B cell (primary cell): ENCODE measurements around the gene FMN1. TPM values are rescaled to one million over a fixed set of nuclear protein-coding genes. Genes with fewer than 3 reads are reported as not detected.

Source experiments
- ATAC-seq: fragments of 200-7000 bp; cut with Tn5 transposase; one replicate; pipeline ENCODE4 v1.10.0; 2021; ENCODE audit warnings: low read depth, mild to moderate bottlenecking, moderate number of reproducible peaks, moderate library complexity
- CTCF ChIA-PET: fragments of 350-600 bp; sonication (Branson Sonifier 250); formaldehyde crosslinking; loops from one replicate; lab custom pipeline; 2021; ENCODE audit warnings: antibody characterized with exemption, inconsistent platforms; lab: Charles Lee
- POLR2A ChIA-PET: fragments of 350-600 bp; sonication (Branson Sonifier 250); formaldehyde crosslinking; loops from one replicate; lab custom pipeline; 2021; ENCODE audit warnings: antibody characterized with exemption; lab: Charles Lee
- DNase-seq: peaks from one replicate; pipeline ENCODE4 v3.0.0; 2013
- H2AFZ ChIP-seq: 2 replicates; pipeline ENCODE4 v1.6.1; 2012; ENCODE audit warnings: mild to moderate bottlenecking, low read depth, low read length; ENCODE audit not compliant: insufficient read depth, poor library complexity, severe bottlenecking
- H3K27ac ChIP-seq, 2 donors: 1 replicate in 1 of 2; 2 replicates in 1 of 2; pipeline ENCODE4 v1.5.1; 2012 to 2013; ENCODE audit warnings: low read length in 2 of 2, mild to moderate bottlenecking in 2 of 2, moderate library complexity in 1 of 2
- H3K27me3 ChIP-seq, 4 experiments: fragments of 200-600 bp in 1 of 4; sonication (generic) in 1 of 4; replicated peaks in 1 of 4; 1 replicate in 2 of 4; 2 replicates in 2 of 4; pipeline versions ENCODE4 v1.6.1 to v1.7.0; 2013 to 2016; ENCODE audit warnings: low read length in 3 of 4, mild to moderate bottlenecking in 2 of 4, mixed read lengths in 1 of 4, moderate library complexity in 1 of 4; ENCODE audit not compliant: insufficient read depth in 4 of 4, control insufficient read depth in 3 of 4; ENCODE audit errors: control extremely low read depth in 1 of 4
- H3K36me3 ChIP-seq, 2 experiments: replicated peaks in 1 of 2; 1 replicate in 1 of 2; 2 replicates in 1 of 2; pipeline versions ENCODE4 v1.6.1 to v1.7.1; 2013; ENCODE audit warnings: low read length in 1 of 2; ENCODE audit not compliant: insufficient read depth in 2 of 2, control insufficient read depth in 1 of 2; ENCODE audit errors: control extremely low read depth in 1 of 2, extremely low read depth in 1 of 2
- H3K4me1 ChIP-seq, 2 donors: fragments of 200-600 bp in 1 of 2; sonication (generic) in 1 of 2; 1 replicate in 1 of 2; 2 replicates in 1 of 2; pipeline versions ENCODE4 v1.5.1 to v1.6.1; 2013 to 2017; ENCODE audit warnings: low read length in 2 of 2; ENCODE audit not compliant: control insufficient read depth in 2 of 2, insufficient read depth in 2 of 2
- H3K4me2 ChIP-seq: replicated peaks from 2 replicates; pipeline ENCODE3; 2012; ENCODE audit warnings: mild to moderate bottlenecking, low read depth, low read length; ENCODE audit not compliant: poor library complexity, severe bottlenecking
- H3K4me3 ChIP-seq, 5 experiments: fragments of 200-600 bp in 1 of 5; sonication (generic) in 1 of 5; 1 replicate in 3 of 5; 2 replicates in 2 of 5; pipeline versions ENCODE4 v1.5.1 to v1.7.0; 2011 to 2016; ENCODE audit warnings: low read length in 4 of 5, mild to moderate bottlenecking in 4 of 5, low read depth in 2 of 5, control low read depth in 1 of 5, moderate library complexity in 1 of 5; ENCODE audit not compliant: insufficient read depth in 1 of 5; ENCODE audit errors: control extremely low read depth in 1 of 5, extremely low read depth in 1 of 5
- H3K79me2 ChIP-seq: fragments of 200-600 bp; sonication (generic); one replicate; pipeline ENCODE4 v1.6.0; 2016; ENCODE audit warnings: low read length; ENCODE audit not compliant: control insufficient read depth, insufficient read depth
- H3K9ac ChIP-seq: fragments of 200-600 bp; sonication (generic); 2 replicates; pipeline ENCODE4 v1.6.1; 2017; ENCODE audit warnings: mild to moderate bottlenecking, low read length, moderate library complexity
- H3K9me3 ChIP-seq, 3 donors: one replicate each; pipeline versions ENCODE4 v1.6.1 to v1.7.1; 2013; ENCODE audit warnings: low read length in 2 of 3; ENCODE audit not compliant: control insufficient read depth in 2 of 3, insufficient read depth in 1 of 3; ENCODE audit errors: control extremely low read depth in 1 of 3
- H4K20me1 ChIP-seq: 2 replicates; pipeline ENCODE4 v1.6.0; 2012; ENCODE audit warnings: mild to moderate bottlenecking, low read length; ENCODE audit not compliant: insufficient read depth, control insufficient read depth, poor library complexity, severe bottlenecking
- H3K27ac Mint-ChIP-seq: one replicate; pipeline ENCODE4 v1.8.0; 2021; ENCODE audit warnings: mixed read lengths
- H3K27me3 Mint-ChIP-seq: one replicate; pipeline ENCODE4 v1.8.0; 2021; ENCODE audit warnings: mixed read lengths
- H3K4me1 Mint-ChIP-seq: one replicate; pipeline ENCODE4 v1.8.0; 2021; ENCODE audit warnings: mixed read lengths
- H3K4me3 Mint-ChIP-seq: one replicate; pipeline ENCODE4 v1.8.0; 2021; ENCODE audit warnings: mixed read lengths
- H3K9me3 Mint-ChIP-seq: one replicate; pipeline ENCODE4 v1.8.0; 2022; ENCODE audit warnings: mixed read lengths; ENCODE audit not compliant: insufficient read depth
- CTCF ChIP-seq: fragments of 200-600 bp; IDR thresholded peaks from one replicate; pipeline ENCODE4 v1.8.0; 2022; ENCODE audit warnings: antibody characterized with exemption, mild to moderate bottlenecking
- EZH2 ChIP-seq: IDR thresholded peaks from 2 replicates; pipeline ENCODE4 v1.6.1; 2012; ENCODE audit warnings: borderline replicate concordance, low read depth, mild to moderate bottlenecking, moderate library complexity, low read length; ENCODE audit not compliant: insufficient read depth, poor library complexity, severe bottlenecking
- WGBS: methylation state at CpG from one replicate; pipeline ENCODE4 v1.1.5; 2013; ENCODE audit warnings: missing lambda C conversion rate; ENCODE audit not compliant: insufficient coverage; 5-methylcytosine and 5-hydroxymethylcytosine counted together
- intact Hi-C: fragments of 100-400 bp; cut with micrococcal nuclease; formaldehyde crosslinking; loops from one replicate; pipeline ENCODE4 v1.10.0; 2022
- polyA plus RNA-seq: library from polyadenylated mRNA; depleted of rRNA; stranded (reverse); fragments of >200 nt; gene quantifications from 2 replicates; pipeline ENCODE4 v1.2.3, GENCODE V29; 2012
- total RNA-seq, 2 donors: library from RNA; stranded (reverse); fragments of 120-200 nt in 1 of 2; gene quantifications; 1 replicate in 1 of 2; 2 replicates in 1 of 2; pipeline versions ENCODE4 v1.2.3 to v1.2.4, GENCODE V29; 2013 to 2022

FMN1 gene
- total and polyA plus RNA-seq, 2 donors (not counting 1 experiment from before 2014, with no cell fraction given) = 0.21 to 0.96 TPM

GRCh38 chr15:33028495-33028894, 166.0 kb downstream of the FMN1 start:
- Histone ChIP-seq H3K9ac (no peak overlapping the region), H3K4me2 (no peak overlapping the region), H2AFZ (no peak overlapping the region), H3K9me3 (no peaks in the 10 kb centered on the region), H3K4me1 (no peaks in the 10 kb centered on the region), H3K36me3 (no peaks in the 10 kb centered on the region), H3K27me3 (no peaks in the 10 kb centered on the region), H3K27ac (no peak overlapping the region), H3K79me2 (no peaks in the 10 kb centered on the region), H3K4me3 (no peak overlapping the region), H4K20me1 (no peaks in the 10 kb centered on the region)
- DNase-seq = no peak
- Mint-ChIP-seq H3K4me3 (no peak overlapping the region), H3K27me3 (peaks cover 3% of the 10 kb centered on the region), H3K9me3 (no peaks in the 10 kb centered on the region), H3K27ac (no peak overlapping the region), H3K4me1 (no peaks in the 10 kb centered on the region)
- ATAC-seq = no peak
- 70% methylated on average over 2 of the region's 4 CpGs for WGBS
- ChIA-PET POLR2A (no interaction called here), CTCF (no interaction called here)
- TF ChIP-seq CTCF = no peak
- intact Hi-C loops = no loop called here

- Histone ChIP-seq H3K4me3 (no peak overlapping the region), H3K4me1 (no peaks in the 10 kb centered on the region), H3K27me3 (no peaks in the 10 kb centered on the region), H3K36me3 (no peaks in the 10 kb centered on the region), H2AFZ (no peak overlapping the region), H3K9me3 (no peaks in the 10 kb centered on the region), H3K4me2 (no peak overlapping the region), H3K79me2 (no peaks in the 10 kb centered on the region), H4K20me1 (no peaks in the 10 kb centered on the region), H3K9ac (no peak overlapping the region), H3K27ac (no peak overlapping the region)
- H3K27ac Mint-ChIP-seq = no peak overlapping the region
- intact Hi-C loops = no loop called here
- WGBS = no CpG with 5 or more reads among the region's 7 CpGs
- peaks cover 3% of the 10 kb centered on the region for H3K27me3 Mint-ChIP-seq
- no peak for DNase-seq
- H3K9me3 Mint-ChIP-seq = no peaks in the 10 kb centered on the region
- no peak for ATAC-seq
- ChIA-PET POLR2A (no interaction called here), CTCF (no interaction called here)
- H3K4me1 Mint-ChIP-seq = no peaks in the 10 kb centered on the region
- TF ChIP-seq EZH2 (no peak), CTCF (no peak)
- H3K4me3 Mint-ChIP-seq = no peak overlapping the region
These were observed 167.0 kb downstream of the FMN1 start for GRCh38 chr15:33027306-33028035.
